ENCODE data around the gene PRSS22.

The PRSS22 gene

DNA sequence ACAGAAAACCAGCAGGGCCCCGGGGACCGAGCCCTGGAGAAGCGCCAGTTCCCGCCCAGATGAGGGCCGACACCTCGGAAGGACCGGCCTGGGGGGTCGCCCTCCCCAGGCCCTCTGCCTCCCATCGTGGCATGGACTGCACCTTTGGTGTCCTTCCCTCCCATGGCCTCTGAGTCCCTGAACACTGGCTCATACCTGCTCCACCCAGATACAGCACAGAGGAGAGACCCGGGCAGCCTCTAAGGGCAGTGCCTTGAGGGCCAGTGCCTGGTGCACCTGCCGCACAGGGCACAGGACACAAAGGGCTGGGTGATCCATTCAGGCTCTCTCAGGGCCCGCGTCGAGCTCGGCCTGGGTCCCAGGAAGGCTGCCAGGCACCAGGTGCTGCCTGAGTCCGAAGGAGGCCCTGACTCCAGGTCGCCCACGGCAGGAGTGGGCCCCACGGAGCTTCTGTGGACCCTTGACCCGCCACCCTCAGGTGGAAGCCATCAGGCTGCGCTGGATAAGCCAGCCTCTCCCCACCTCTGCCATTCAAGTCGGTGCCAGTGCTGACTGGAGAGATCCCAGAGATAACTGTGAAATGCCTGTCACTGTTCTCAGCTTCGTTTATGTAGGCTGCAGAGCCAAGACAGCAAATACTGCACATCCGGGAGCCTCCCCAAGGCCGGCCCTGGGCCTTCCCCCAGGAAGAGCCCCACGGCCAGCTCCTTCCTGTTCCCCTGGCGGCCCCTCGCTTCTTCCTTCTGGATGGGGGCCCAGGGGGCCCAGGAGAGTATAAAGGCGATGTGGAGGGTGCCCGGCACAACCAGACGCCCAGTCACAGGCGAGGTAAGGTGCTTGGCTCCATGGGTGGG lies 28.2 kb downstream of the PRSS22 start, which contains the start of gene ZG16B:
Gene ZG16B (plus strand): TSS at position 803 of the 854 bp plus-strand sequence. CDS start 139 bp downstream, outside the sequence.
- in situ Hi-C loops (cut with HindIII; ENCODE audit: low sequenced_read_pairs): no loop called here

DNA sequence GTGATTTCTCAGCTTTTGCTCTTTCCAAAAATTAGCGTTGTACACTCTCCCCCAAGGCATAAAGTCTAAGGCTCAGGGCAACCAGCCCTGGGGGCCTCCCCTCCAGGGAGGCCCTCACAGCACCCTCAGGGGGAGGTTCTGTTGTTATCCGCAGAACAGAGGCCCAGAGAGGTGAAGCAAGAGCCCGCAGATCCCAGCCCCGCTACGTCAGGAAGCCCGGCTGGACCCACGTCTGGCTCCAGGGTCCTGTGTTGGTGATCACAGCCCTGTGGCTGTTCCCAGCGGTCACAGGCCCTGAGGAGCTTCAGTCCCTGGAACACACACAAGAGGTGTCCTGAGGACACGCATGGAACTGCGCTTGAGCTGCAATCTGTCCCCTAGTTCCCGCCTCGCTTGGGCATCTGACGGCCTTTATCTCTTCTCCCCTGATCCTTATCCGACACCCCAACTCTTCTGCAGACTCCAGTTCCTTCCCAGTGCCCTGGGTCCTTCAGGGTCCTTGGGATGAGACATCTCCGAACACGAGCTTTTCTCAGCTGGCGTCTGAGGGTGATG lies 29.0 kb downstream of the PRSS22 start:
- in situ Hi-C loops (cut with HindIII; ENCODE audit: low sequenced_read_pairs): no loop called here

DNA sequence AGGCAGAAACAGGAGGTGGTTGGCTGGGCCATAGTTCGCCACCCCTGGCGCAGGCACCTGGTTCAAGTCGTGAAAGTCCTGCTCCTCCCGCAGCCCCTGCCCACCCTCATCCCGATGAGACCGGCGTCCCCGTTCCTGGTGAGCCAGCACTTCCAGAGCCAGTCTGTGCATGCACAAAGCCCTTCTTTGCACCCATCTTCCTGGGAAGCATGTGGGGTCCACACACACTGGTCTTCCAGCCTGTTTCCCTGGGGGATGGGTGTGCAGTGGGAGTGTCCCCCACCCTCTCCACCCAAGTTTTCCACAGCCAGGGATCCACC lies 29.5 kb downstream of the PRSS22 start:
- in situ Hi-C loops (cut with HindIII; ENCODE audit: low sequenced_read_pairs): no loop called here

DNA sequence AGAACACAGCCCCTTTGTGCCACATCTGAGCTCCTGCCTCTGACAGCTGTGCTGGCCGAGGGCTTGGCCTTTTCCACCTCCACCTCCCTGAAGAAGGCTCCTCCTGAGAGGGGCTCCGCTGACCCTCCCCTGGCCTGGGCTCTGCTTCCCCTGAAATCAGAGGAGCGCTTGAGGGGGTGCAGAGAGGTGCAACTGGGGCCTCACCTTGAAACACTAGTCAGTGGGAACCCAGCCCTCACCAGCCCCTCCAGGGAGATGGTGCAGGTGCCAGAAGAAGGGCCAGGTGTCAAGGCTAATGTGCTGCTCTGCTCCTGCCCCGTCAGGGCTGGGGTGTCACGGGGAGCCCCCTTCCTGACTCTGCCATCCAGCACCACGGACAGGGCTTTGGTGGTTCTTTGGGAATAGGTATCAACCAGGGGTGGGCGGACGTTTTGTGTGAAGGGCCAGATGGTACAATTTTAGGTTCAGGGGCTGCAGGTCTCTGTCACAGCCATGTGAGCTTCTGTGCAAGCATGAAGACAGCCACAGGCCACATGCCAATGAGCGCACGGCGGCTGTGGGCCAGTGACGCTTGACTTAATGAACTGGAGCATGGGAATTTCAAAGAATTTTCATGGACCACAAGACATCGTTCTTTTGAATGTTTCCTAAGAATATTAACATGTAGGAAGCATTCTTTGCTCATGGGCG lies 30.0 kb downstream of the PRSS22 start:
- in situ Hi-C loops (cut with HindIII; ENCODE audit: low sequenced_read_pairs): no loop called here

DNA sequence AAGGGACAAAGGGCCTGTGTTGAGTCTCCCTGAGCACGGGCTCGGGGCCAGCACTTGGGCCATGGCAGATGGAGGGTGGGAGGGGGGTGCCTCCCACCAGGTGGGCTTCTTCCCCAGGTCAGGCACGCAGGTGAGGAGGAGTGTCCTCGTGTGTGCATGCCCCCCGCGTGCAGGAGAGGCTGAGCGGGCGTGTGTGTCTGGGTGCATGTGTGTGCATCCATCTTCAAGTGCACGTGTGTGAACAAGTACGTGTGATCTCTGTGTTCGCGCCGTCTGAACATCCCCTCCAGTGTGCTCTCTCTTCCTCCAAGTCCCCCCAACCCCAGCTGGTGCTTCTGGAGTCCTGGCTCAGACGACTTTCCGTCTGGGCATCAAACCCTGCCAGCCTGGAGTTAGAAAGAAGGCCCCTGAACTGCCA lies 30.6 kb downstream of the PRSS22 start:
- in situ Hi-C loops (cut with HindIII; ENCODE audit: low sequenced_read_pairs): no loop called here

DNA sequence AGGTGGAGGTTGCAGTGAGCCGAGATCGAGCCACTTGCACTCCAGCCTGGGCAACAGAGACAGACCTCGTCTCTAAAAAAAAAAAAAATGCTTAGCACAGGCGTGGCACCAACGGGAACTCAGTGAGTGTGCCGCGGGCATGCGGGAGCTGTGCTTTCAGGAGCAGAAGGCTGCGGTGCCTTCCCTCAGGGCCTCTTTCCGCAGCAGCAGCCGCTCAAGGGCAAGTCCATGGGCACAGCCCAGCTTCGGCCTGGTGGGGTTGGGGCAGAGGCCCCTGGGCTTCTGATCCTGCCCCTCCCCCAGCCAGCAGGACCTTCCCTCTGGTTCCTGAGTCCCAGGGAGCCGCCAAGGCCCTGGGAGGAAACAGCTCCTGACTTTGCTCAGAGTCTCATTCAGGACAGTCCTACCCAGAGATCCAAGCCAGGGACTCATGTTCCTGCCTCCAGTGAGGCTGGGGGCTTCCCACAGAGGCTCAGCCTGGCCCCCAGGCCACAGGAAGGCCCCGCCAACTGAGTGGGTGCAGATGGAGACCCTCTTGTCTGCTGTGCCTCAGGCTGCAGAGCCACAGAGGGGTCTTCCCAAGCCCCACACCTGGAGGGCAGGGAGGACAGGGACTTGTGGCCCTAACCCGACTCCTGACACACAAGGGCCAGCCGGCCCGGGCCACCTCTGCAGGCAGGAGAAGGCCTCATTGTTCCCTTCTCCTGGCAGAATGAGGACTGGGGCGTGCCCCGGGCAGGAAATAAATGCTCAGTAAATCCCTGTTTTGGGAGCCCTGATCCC lies 31.2 kb downstream of the PRSS22 start:
- in situ Hi-C loops (cut with HindIII; ENCODE audit: low sequenced_read_pairs): no loop called here

DNA sequence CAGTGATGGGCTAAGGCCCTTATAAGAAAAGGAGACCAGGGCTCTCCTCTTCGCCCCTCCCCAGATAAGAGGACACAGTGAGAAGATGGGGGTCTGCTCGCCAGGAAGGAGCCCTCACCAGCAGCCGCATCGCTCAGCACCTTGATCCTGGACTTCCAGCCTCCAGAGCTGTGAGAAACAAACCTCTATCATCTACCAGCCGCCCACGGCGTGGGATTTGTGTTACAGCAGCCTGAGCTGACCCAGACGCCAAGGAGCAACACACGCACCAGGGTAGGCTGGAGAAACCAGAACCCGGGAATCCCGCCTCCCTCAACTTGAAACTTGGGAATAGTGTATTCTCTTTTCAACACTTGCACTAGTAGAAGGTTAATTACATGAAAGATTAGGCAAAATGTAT lies 32.1 kb downstream of the PRSS22 start:
- in situ Hi-C loops (cut with HindIII; ENCODE audit: low sequenced_read_pairs): no loop called here

DNA sequence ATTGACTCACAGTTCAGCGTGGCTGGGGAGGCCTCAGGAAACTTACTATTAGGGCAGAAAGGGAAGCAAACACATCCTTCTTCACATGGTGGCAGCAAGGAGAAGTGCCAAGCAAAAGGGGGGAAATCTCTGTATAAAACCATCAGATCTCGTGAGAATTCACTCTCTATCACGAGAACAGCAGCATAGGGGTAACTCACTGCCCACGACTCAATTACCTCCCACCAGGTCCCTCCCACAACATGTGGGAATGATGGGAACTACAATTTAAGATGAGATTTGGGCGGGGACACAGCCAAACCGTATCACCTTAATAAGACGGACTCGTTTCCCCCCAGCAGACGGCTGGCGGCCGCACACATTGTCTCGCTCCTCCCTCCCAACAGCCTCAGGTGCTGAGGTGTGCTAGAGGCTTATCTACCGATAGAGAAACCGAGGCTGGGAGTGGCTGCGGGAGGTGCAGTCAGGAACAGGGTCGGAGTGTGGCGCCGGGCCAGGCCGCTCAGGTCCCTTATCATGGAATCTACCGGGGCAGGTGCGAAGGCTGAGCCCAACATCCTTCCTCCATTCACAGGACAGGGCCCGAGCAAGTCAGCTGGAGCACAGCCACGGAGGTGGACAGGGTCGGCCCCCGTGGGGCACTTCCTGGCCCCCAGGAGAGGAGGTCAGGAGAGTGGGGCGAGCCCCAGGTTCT lies 32.8 kb downstream of the PRSS22 start:
- in situ Hi-C loops (cut with HindIII; ENCODE audit: low sequenced_read_pairs): no loop called here

DNA sequence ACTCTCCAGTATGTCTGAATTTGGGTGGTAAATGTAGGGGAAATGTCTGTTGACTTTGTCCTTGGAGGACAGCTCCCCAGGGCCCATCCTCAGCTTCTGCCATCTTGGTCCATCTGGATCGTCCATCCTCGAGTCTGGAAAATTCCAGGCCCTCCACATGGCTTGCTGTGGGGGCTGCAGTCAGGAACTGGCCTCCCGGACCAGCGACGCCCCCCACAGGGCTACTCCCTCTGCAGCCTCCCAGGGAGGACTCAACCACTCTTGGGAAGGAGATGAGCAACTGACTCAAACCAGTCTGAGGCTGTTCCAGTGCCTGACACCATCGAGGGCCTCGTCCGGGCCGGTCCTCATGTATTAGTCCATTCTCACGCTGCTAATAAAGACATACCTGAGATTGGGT lies 33.3 kb downstream of the PRSS22 start:
- in situ Hi-C loops (cut with HindIII; ENCODE audit: low sequenced_read_pairs): loop anchor here (5.0 kb wide), 1 partner anchor 82 kb away; no protein-coding TSS in a partner anchor

DNA sequence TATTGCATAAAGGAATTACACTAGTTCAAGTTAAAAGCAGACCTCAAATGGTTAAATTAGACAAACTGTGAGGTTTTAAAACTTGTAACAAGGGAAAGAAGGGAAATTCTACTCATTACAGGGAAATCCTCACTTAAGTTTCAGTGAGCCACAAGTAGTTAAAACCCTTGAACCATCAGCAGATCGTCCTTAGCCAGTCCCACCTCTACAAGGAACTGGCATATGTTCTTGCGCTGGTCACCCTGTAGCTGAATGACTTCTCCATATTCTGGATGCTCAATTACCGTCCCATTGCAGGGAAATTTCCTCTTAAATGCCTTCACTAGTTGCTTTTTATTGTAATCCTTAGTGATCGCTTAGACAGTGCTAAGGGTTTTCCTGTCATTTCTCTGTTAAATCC lies 35.5 kb downstream of the PRSS22 start:
- in situ Hi-C loops (cut with HindIII; ENCODE audit: low sequenced_read_pairs): loop anchor here (5.0 kb wide), 1 partner anchor 80 kb away; no protein-coding TSS in a partner anchor

DNA sequence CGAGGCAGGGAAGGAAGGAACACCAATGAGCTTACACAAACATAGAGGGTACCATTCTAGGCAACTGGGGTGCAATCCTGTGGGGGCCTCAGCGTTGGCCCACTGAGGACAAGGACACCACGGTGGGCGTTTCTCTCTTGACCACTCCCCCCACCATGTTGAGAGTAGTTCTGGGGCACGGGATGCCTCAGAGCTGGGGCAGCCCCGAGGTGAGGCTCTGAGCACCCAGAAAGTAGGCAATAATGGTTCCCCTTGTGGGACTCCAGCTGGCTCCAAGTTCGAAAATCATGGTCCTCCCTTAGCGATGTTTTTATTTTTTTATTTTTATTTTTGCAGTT lies 35.8 kb downstream of the PRSS22 start:
- in situ Hi-C loops (cut with HindIII; ENCODE audit: low sequenced_read_pairs): loop anchor here (5.0 kb wide), 1 partner anchor 80 kb away; no protein-coding TSS in a partner anchor

DNA sequence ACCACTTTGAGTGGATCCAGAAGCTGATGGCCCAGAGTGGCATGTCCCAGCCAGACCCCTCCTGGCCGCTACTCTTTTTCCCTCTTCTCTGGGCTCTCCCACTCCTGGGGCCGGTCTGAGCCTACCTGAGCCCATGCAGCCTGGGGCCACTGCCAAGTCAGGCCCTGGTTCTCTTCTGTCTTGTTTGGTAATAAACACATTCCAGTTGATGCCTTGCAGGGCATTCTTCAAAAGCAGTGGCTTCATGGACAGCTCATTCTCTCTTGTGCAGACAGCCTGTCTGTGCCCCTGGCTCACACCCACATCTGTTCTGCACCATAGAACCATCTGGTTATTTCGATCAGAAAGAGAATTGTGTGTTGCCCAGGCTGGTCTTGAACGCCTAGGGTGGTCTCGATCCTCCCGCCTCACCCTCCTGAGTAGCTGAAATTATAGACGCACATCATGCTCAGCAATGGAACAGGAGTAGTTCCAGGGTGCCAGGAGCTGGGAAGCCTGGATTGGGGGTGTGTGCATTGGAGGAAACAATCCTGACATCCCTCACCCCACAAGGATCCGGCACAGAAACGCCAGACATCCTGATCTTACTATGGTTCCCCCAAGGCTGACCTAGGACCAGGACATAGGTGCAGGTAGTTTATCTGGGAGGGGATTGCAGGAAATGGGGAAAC lies 36.3 kb downstream of the PRSS22 start:
- in situ Hi-C loops (cut with HindIII; ENCODE audit: low sequenced_read_pairs): loop anchor here (5.0 kb wide), 1 partner anchor 79 kb away; no protein-coding TSS in a partner anchor

DNA sequence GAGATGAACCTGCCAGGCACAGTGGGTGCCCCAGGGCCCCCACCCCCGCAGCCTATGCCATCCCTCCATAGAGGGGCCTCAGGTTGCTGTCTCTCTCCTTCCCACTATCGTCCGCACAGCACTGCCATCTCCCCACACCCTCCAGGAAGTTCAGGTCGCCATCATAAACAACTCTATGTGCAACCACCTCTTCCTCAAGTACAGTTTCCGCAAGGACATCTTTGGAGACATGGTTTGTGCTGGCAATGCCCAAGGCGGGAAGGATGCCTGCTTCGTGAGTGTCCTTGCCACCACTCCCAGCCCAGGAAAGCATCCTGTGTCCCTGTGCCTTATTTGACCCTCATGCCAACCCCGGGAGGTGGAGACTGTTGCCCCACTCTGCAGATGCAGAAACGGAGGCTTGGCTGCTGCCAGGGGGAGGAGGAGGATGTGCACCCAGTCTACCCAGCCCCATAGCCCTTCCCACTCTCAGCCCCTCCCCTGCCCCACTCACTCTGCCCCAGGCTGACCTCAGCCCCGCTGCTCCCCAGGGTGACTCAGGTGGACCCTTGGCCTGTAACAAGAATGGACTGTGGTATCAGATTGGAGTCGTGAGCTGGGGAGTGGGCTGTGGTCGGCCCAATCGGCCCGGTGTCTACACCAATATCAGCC lies 37.0 kb downstream of the PRSS22 start:
- in situ Hi-C loops (cut with HindIII; ENCODE audit: low sequenced_read_pairs): loop anchor here (5.0 kb wide), 1 partner anchor 79 kb away; no protein-coding TSS in a partner anchor

DNA sequence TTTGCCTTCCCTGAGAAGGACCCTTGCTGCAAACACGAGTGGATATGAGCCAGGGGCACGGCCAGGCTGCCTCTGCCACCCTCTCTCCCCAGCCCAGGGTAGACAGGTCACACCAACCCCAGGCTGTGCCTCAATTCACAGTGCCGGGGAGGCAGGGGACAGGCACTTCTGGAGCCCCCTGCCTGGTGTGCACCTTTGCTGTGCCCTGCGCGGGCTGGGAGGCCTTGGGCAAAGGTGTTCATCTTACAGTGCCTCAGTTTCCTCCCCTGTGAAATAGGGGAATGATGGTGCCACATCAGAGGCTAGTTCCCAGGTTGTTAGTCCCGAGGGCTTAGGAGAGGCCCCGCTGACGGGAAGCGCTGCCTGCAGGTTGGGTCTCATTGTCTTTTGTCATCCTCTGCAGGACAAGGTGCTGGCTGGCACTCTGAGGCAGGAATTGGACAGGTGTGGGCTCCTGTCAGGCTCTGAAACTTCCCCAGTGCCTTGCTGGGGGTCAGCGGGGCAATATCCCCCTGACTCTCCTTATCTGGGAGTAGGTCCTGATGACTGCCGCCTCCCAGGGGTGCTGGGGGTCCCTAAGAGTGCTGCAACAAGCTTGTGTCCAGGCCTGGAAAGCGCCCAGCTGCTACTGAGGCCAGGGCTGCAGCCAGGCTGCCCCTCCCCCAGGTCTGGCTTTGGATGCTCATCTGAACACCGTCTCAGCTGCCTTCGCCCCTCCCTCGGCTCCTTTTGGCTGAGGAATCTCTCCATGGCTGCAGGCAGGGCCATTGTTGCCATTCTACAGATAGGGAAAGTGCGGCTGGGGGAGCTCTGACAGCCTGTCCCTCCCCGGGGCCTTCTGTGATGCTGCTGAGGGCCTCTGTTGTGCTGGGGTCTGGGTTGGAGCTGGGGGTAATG lies 37.8 kb downstream of the PRSS22 start:
- in situ Hi-C loops (cut with HindIII; ENCODE audit: low sequenced_read_pairs): loop anchor here (5.0 kb wide), 1 partner anchor 78 kb away; no protein-coding TSS in a partner anchor

DNA sequence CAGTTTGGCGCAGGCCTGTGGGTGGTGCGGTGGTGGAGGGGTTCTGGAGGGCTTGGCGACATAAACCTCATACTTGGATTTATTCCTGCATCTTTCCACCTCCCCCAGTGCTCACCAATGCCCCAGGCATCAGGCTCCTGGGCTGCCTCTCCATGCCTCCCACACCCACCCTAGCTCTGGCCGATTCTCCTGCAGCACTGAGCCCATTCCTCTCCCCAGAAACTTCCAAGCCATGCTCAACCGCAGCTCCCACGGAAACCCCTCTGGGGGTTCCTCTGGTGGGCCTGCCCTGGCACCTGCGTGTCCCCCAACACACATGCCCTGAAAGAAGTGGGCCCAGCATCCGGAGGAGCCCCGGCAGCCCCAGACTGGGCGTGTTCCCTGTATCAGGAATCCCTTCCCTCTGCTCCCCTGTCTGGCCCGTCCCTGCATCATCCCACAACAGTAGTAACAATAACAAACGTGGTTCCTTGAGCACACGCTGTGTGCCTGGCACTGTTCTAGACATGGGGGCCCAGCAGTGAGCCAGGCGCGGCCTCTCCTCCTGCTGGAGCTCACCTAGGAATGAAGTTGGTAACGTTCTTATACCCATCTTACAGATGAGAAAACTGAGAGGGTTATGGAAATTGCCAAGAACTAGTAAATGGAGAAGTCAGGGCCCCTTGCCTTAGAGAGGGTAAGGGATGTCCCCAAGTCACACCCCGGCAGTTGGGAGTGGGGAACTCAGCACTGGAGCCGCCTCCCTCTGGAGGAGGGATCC lies 38.6 kb downstream of the PRSS22 start:
- in situ Hi-C loops (cut with HindIII; ENCODE audit: low sequenced_read_pairs): no loop called here

DNA sequence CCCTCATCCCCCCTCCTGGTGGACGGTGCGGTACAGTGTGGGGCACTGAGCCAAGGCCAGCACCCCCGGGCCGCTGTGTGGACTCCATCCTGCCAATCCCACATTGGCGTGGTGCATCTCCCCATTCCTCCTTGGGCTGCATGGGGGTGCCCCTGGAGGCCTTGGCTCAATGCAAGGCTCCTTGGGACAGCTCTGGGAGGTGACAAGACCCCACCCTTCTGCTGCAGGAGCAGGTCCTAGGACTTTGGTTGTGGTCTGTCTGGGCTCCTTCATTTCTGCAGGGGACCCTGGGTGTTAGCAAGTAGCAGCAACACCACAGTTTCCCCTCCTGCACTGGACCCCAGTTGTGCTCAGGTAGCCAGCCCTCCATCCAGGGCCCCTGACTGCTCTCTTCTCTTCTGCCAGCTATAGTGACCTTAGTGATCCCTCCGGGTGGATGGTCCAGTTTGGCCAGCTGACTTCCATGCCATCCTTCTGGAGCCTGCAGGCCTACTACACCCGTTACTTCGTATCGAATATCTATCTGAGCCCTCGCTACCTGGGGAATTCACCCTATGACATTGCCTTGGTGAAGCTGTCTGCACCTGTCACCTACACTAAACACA lies 39.6 kb downstream of the PRSS22 start:
- in situ Hi-C loops (cut with HindIII; ENCODE audit: low sequenced_read_pairs): no loop called here
